Gastroesophageal sphincter (tissue), 3 donors: ENCODE measurements around the gene KIF18A.

Experiments
- CTCF ChIP-seq, 4 experiments: fragments of 200-600 bp in 2 of 4; fragments of 450-650 bp in 2 of 4; sonication (generic) in 1 of 4; IDR thresholded peaks; one replicate each; pipeline ENCODE4 v1.5.1; 2017 to 2019; ENCODE audit warnings: antibody characterized with exemption in 4 of 4, mild to moderate bottlenecking in 2 of 4, moderate library complexity in 2 of 4
- POLR2A ChIP-seq, 2 donors: fragments of 450-650 bp; IDR thresholded peaks; one replicate each; pipeline ENCODE4 v1.6.1; 2017; ENCODE audit warnings: antibody characterized with exemption in 2 of 2, mild to moderate bottlenecking in 2 of 2, moderate library complexity in 1 of 2
- POLR2AphosphoS5 ChIP-seq: sonication (generic); formaldehyde crosslinking; IDR thresholded peaks from one replicate; pipeline ENCODE4 v1.6.1; 2017; ENCODE audit warnings: antibody characterized with exemption

DNA sequence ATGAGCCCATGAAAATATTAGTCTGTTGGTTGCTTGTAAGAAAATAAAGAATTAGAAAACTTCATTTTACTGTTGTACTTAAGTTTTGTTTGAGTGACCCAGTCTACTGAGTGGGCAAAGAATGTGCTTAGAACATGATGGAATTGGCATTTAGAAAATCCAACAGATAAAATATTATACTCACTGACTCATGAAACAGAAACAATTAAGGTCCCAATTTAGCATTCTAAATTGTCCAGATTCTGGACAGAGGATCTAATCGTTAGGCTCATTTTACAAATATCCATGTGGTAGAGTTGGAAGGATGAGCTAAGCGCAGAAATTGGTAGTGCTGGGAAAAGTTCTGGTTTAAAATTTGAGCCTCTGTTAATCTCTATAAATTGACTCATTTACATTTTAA is 45.6 kb upstream of the KIF18A start:
- no peak for TF ChIP-seq CTCF (IDR thresholded peaks at IDR 0.05)
- TF ChIP-seq POLR2AphosphoS5, result no peak
- TF ChIP-seq POLR2A (IDR thresholded peaks at IDR 0.05), result no peak
